Stimulated activated CD8-positive, alpha-beta memory T cell treated with anti-CD3 and anti-CD28 coated beads, Interleukin-7, amount 100 ng/mL, for 48 hours (primary cell): ENCODE measurements around the gene FLT1.

Experiments
- DNase-seq, 2 donors: peaks; one replicate each; pipeline ENCODE4 v3.0.0-alpha.2; 2020; ENCODE audit warnings: low read depth in 1 of 2; ENCODE audit errors: extremely low read depth in 1 of 2

The FLT1 gene

GRCh38 chr13:28464861-28465460, 30.0 kb downstream of the FLT1 start:
- no peak for DNase-seq

GRCh38 chr13:28463481-28463880, 31.4 kb downstream of the FLT1 start:
- no peak for DNase-seq

GRCh38 chr13:28459911-28460310, 35.0 kb downstream of the FLT1 start:
- DNase-seq, result no peak

- no peak for DNase-seq
Observed at GRCh38 chr13:28458608-28459007, 36.3 kb downstream of the FLT1 start.

- no peak for DNase-seq
Observed at GRCh38 chr13:28458051-28458450, 36.9 kb downstream of the FLT1 start.

- DNase-seq, result no peak
Observed at GRCh38 chr13:28457521-28457920, 37.4 kb downstream of the FLT1 start.

- no peak for DNase-seq
Observed at GRCh38 chr13:28455580-28456194, 39.2 kb downstream of the FLT1 start.

- no peak for DNase-seq
Observed at GRCh38 chr13:28452755-28453154, 42.2 kb downstream of the FLT1 start.

- no peak for DNase-seq
Observed at GRCh38 chr13:28451482-28452217, 43.3 kb downstream of the FLT1 start.

GRCh38 chr13:28449826-28450773, 44.8 kb downstream of the FLT1 start:
- DNase-seq, result no peak

- DNase-seq, result no peak
Observed at GRCh38 chr13:28448651-28449358, 46.1 kb downstream of the FLT1 start.

- no peak for DNase-seq
Observed at GRCh38 chr13:28447989-28448388, 46.9 kb downstream of the FLT1 start.

- no peak for DNase-seq
Observed at GRCh38 chr13:28447206-28447605, 47.7 kb downstream of the FLT1 start.

GRCh38 chr13:28442839-28443238, 52.1 kb downstream of the FLT1 start:
- DNase-seq, result no peak

- no peak for DNase-seq
Observed at GRCh38 chr13:28441529-28441928, 53.4 kb downstream of the FLT1 start.

GRCh38 chr13:28440774-28441504, 54.0 kb downstream of the FLT1 start:
- DNase-seq, result no peak

- DNase-seq, result no peak
Observed at GRCh38 chr13:28438598-28439334, 56.2 kb downstream of the FLT1 start.

GRCh38 chr13:28438067-28438466, 56.9 kb downstream of the FLT1 start:
- no peak for DNase-seq

- DNase-seq, result no peak
Observed at GRCh38 chr13:28435917-28436316, 59.0 kb downstream of the FLT1 start.
